Bronchial epithelial cell (primary cell): ENCODE measurements around the gene MLLT10. TPM values are rescaled to one million over a fixed set of nuclear protein-coding genes. Genes with fewer than 3 reads are reported as not detected.
"Not testable (repeated sequence)": the region's sequence is repeated elsewhere in the genome, so short reads cannot be mapped to it uniquely, and the experiment has no call there.

Source experiments
- DNase-seq: peaks from one replicate; pipeline ENCODE4 v3.0.0-alpha.2; 2010; ENCODE audit warnings: low read depth
- FAIRE-seq: peaks from 2 replicates; lab custom pipeline; 2011; peaks lifted over from hg19 to GRCh38; lab: Jason Lieb, UNC
- H3K27me3 ChIP-seq: 2 replicates; pipeline ENCODE4 v1.5.1; 2011; ENCODE audit warnings: low read length; ENCODE audit not compliant: control insufficient read depth, insufficient read depth
- H3K36me3 ChIP-seq: 2 replicates; pipeline ENCODE4 v1.5.1; 2011; ENCODE audit warnings: low read length; ENCODE audit not compliant: control insufficient read depth, insufficient read depth
- H3K4me3 ChIP-seq: 2 replicates; pipeline ENCODE4 v1.5.1; 2011; ENCODE audit warnings: mild to moderate bottlenecking, low read depth, low read length, control low read depth
- CTCF ChIP-seq: IDR thresholded peaks from 2 replicates; pipeline ENCODE4 v1.5.1; 2011; ENCODE audit warnings: mild to moderate bottlenecking, moderate library complexity, low read length, control low read depth, inconsistent platforms; ENCODE audit not compliant: insufficient read depth, severe bottlenecking
- total RNA-seq: library from RNA; depleted of rRNA; stranded (reverse); fragments of >200 nt; gene quantifications from 2 replicates; pipeline ENCODE4 v1.2.1, GENCODE V29; 2014

Gene MLLT10
- total RNA-seq, 1 donor from 2014 or later = 40.8 TPM

DNA sequence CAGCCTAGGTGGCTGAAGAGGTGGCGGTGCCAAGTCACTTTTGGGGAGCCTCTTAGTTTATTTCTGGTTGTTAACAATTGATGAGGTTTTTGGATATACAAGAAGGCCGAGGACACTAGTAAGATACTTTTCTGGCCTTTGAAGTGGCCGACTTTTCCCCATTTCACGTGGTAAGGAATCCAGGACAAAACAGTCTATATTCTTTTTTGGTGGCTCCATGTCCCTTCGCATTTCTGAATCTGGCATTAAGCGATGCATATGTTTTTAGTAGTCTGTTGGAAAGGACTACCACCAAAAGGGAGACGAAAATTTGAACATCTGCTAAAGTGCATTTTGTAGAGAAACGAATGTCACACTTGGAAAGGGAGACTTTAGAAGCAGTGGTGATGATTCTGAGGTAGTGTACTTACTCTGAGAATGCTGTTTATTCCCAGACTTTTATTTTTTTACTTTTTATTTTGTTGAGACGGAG, 1.5 kb downstream of the MLLT10 start:
- DNase-seq (no peak), FAIRE-seq (no peak)
- H3K27me3 ChIP-seq = no peaks in the 10 kb centered on the region
- TF ChIP-seq CTCF = no peak
- H3K36me3 ChIP-seq = peaks cover 1% of the 10 kb centered on the region
- H3K4me3 ChIP-seq = peak overlapping the region; percentile 65

- not testable (repeated sequence) for FAIRE-seq, H3K36me3 ChIP-seq, DNase-seq, H3K27me3 ChIP-seq, H3K4me3 ChIP-seq
Measured at GRCh38 chr10:21535976-21536375, 1.9 kb downstream of the MLLT10 start.

GRCh38 chr10:21536874-21537273, 2.8 kb downstream of the MLLT10 start:
- TF ChIP-seq CTCF = no peak
- peaks cover 1% of the 10 kb centered on the region for H3K36me3 ChIP-seq
- H3K27me3 ChIP-seq = no peaks in the 10 kb centered on the region
- H3K4me3 ChIP-seq = no peak overlapping the region
- FAIRE-seq (no peak), DNase-seq (no peak)

DNA sequence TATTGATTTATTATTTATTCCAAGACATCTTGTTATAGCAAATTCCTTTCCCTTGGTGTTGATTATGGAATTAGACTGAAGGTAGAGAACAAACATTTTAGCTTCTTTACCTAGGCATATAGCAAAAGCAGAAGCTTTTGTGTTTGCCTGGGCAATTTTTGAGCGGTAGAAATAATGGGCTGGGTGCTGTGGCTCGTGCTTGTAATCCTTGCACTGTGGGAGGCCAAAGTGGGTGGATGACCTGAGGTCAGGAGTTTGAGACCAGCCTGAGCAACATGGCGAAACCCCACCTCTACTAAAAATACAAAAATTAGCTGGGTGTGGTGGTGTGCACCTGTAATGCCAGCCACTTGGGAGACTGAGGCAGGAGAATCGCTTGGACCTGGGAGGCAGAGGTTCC, 6.7 kb downstream of the MLLT10 start:
- H3K36me3 ChIP-seq, DNase-seq, H3K4me3 ChIP-seq, FAIRE-seq, H3K27me3 ChIP-seq: not testable (repeated sequence)

DNA sequence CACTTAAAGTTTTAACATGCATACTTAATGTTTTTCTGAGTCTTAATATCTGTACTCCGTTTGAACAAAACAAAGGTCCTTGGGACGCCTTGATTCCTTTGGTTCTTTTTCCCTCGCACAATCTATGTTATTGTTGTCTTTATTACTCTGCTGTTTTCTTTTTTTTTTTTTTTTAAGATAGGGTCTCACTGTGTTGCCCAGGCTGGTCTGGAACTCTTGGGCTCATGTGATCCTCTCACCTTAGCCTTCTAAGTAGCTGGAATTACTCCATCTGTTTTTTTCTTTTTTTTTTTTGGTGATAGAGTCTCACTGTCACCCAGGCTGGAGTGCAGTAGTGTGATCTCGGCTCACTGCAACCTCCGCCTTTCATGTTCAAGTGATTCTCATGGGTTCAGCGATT, 13.2 kb downstream of the MLLT10 start:
- Histone ChIP-seq H3K27me3 (no peaks in the 10 kb centered on the region), H3K36me3 (peaks cover 10% of the 10 kb centered on the region), H3K4me3 (no peak overlapping the region)
- FAIRE-seq = no peak
- TF ChIP-seq CTCF = no peak
- DNase-seq = no peak

GRCh38 chr10:21552638-21553037, 18.6 kb downstream of the MLLT10 start:
- no peak for TF ChIP-seq CTCF
- FAIRE-seq (no peak), DNase-seq (no peak)
- H3K27me3 ChIP-seq = no peaks in the 10 kb centered on the region
- peaks cover 7% of the 10 kb centered on the region for H3K36me3 ChIP-seq
- H3K4me3 ChIP-seq = no peak overlapping the region

DNA sequence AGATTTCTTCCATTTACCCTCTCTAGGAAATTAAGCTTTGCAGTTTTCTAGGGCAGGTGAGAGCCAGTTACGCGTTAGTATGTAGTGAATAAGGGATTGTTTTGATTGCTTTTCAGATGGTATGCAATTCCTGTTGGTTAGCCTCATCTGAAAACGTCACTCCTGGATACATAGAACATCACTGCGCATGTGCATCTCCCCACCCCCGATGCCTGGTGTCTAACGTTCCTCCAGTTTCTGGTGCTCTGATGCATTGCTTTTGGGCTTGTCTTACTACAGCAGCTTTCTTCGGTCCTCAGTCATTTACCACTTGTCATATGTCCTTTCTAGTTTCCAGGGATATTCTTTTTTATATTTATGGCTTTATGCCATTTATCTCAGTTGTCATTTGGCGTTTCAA, 22.5 kb downstream of the MLLT10 start:
- TF ChIP-seq CTCF = no peak
- DNase-seq (no peak), FAIRE-seq (no peak)
- Histone ChIP-seq H3K36me3 (peaks cover 11% of the 10 kb centered on the region), H3K4me3 (no peak overlapping the region), H3K27me3 (no peaks in the 10 kb centered on the region)

GRCh38 chr10:21558984-21559383, 25.0 kb downstream of the MLLT10 start:
- H3K4me3 ChIP-seq, DNase-seq, FAIRE-seq, H3K27me3 ChIP-seq, H3K36me3 ChIP-seq: not testable (repeated sequence)
